Ascending aorta (tissue), 2 donors: ENCODE measurements around the gene RIMBP2. TPM values are rescaled to one million over a fixed set of nuclear protein-coding genes. Genes with fewer than 3 reads are reported as not detected.
"Not testable (repeated sequence)": the region's sequence is repeated elsewhere in the genome, so short reads cannot be mapped to it uniquely, and the experiment has no call there.

Experiments used
- DNase-seq, 2 donors: peaks; one replicate each; pipeline ENCODE4 v3.0.0-alpha.2; 2019; ENCODE audit warnings: low spot score in 2 of 2
- H3K27ac ChIP-seq, 2 donors: fragments of 200-600 bp; sonication (generic); one replicate each; pipeline ENCODE4 v1.5.1; 2016 to 2017; ENCODE audit warnings: mild to moderate bottlenecking in 1 of 2
- H3K27me3 ChIP-seq: fragments of 200-600 bp; sonication (generic); one replicate; pipeline ENCODE4 v1.5.1; 2017
- H3K36me3 ChIP-seq, 2 donors: fragments of 200-600 bp; sonication (generic); one replicate each; pipeline ENCODE4 v1.5.1; 2016
- H3K4me1 ChIP-seq, 2 donors: fragments of 200-600 bp; sonication (generic); one replicate each; pipeline ENCODE4 v1.5.1; 2016 to 2017; ENCODE audit warnings: mild to moderate bottlenecking in 1 of 2
- H3K4me3 ChIP-seq, 2 donors: fragments of 200-600 bp; sonication (generic); one replicate each; pipeline ENCODE4 v1.5.1; 2016 to 2017; ENCODE audit warnings: mild to moderate bottlenecking in 1 of 2
- H3K9me3 ChIP-seq, 2 donors: fragments of 200-600 bp; sonication (generic); one replicate each; pipeline ENCODE4 v1.5.1; 2016
- intact Hi-C: fragments of 100-400 bp; cut with DNase I; formaldehyde crosslinking; loops from one replicate; pipeline ENCODE4 v1.15.1; 2023
- total RNA-seq: library from RNA; depleted of rRNA; stranded (reverse); fragments of >200 nt; gene quantifications from one replicate; pipeline ENCODE4 v1.1.0, GENCODE V29; 2016
- TF ChIP-seq, protein P1 (sequence below), 3 experiments: fragments of 200-600 bp in 2 of 3; fragments of 450-650 bp in 1 of 3; sonication (generic) in 2 of 3; IDR thresholded peaks; one replicate each; pipeline ENCODE4 v1.5.1; 2016 to 2019; ENCODE audit warnings: antibody characterized with exemption in 3 of 3, mild to moderate bottlenecking in 1 of 3, moderate library complexity in 1 of 3

The RIMBP2 gene
- total RNA-seq, 1 donor from 2014 or later: not detected

DNA sequence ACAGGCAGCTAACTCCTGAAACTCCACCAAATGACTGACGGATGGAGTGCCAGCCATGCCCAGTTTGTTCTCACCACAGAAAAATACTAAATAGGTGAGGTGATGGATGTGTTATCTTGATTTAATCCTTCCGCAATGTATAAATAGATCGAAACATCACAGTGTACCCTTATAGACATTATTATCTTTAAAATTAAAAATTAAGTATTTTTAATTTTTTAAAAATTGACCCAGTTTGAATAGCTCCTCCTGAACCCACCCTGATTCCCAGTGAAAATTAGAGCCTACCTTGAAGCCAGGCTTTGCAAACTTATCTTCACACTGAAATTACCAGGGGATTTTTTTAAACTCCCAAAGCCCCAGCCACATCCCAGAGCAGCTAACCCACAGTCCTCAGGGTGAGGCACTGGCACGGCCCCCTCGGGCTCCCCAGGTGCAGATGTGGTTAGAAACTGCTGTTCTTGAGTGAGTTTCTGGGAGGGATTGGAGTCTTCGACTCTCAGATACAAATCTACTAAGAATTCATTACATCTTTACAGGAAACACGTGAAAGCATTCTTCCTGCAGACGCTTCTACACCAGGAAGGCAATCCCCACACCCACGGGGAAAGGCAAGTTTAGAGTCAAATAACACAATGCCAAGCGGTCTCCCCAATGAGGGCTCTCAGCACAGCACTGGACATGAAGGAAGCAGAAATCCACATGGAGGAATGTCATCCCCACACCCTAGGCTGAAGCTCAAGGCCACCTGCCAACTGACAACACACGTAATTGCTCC lies 126.4 kb downstream of the RIMBP2 start:
- no peak for DNase-seq
- H3K4me3 ChIP-seq: no peak overlapping the region
- H3K36me3 ChIP-seq: no peaks in the 10 kb centered on the region
- TF ChIP-seq, protein P1, sequence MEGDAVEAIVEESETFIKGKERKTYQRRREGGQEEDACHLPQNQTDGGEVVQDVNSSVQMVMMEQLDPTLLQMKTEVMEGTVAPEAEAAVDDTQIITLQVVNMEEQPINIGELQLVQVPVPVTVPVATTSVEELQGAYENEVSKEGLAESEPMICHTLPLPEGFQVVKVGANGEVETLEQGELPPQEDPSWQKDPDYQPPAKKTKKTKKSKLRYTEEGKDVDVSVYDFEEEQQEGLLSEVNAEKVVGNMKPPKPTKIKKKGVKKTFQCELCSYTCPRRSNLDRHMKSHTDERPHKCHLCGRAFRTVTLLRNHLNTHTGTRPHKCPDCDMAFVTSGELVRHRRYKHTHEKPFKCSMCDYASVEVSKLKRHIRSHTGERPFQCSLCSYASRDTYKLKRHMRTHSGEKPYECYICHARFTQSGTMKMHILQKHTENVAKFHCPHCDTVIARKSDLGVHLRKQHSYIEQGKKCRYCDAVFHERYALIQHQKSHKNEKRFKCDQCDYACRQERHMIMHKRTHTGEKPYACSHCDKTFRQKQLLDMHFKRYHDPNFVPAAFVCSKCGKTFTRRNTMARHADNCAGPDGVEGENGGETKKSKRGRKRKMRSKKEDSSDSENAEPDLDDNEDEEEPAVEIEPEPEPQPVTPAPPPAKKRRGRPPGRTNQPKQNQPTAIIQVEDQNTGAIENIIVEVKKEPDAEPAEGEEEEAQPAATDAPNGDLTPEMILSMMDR (IDR thresholded peaks at IDR 0.05): no peak
- intact Hi-C loops: no loop called here
- no peaks in the 10 kb centered on the region for H3K9me3 ChIP-seq
- no peaks in the 10 kb centered on the region for H3K27me3 ChIP-seq
- H3K27ac ChIP-seq: no peak overlapping the region
- H3K4me1 ChIP-seq: no peaks in the 10 kb centered on the region

DNA sequence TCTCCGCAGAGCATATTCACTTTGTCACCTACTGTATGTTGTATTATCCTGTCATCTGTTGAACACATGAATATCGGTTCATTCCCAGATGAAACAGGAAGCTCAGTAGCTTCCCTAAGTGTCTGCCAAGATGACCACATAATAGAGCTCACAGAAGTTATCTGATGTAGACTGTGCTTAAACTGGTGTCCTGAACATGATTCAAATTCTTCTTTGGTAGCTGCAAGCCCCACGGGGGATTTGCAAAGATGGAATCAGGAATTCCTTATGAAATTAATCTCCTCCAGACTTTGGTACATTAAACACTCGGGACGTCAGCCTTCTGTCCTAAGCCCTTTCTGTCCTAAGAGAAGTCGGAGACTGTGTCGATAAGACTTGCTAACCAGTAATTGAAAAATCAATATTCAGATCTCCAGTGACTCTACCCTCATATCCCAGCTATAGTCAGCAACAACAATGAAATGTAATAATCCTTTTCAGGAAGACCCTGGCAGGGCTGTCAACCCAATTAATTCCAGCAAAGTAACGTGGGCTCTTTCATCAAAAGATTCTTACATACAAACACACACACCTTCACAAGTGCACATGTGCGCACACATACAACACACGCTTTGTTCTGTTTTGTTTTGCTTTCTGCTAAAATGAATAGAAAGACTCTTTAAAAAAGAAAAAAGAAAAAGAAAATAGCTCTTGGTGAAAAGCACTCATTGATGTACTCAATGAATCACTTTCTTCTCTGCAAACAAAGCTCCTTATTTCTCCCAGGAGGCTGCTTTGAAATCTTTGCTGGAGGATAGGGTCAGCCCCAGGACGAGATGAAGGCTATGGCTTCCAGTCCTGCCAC lies 127.2 kb downstream of the RIMBP2 start:
- TF ChIP-seq, protein P1 (IDR thresholded peaks at IDR 0.05): no peak
- H3K4me3 ChIP-seq: no peak overlapping the region
- H3K4me1 ChIP-seq: no peaks in the 10 kb centered on the region
- intact Hi-C loops: no loop called here
- DNase-seq: no peak
- no peaks in the 10 kb centered on the region for H3K27me3 ChIP-seq
- H3K9me3 ChIP-seq: no peaks in the 10 kb centered on the region
- H3K27ac ChIP-seq: no peak overlapping the region
- H3K36me3 ChIP-seq: no peaks in the 10 kb centered on the region

DNA sequence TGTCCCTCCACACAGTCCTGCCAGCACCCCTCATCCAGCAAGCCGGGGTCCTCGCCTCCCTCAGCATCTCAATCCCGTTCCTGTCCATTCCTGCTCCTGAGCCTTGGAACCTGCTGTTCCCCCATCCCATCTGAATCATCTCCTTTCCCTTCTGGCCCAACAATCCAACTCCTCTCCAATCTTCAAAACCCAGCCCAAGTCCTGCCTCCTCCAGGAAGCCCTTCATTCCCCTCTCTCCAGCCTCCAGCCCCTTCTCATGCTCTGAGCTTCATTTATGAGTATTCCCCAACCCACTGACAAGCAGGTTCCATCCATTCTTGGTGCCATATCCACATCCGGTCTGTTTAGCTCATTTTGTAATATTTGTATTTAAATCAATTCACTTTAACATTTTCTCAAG lies 128.1 kb downstream of the RIMBP2 start:
- H3K36me3 ChIP-seq: no peaks in the 10 kb centered on the region
- H3K9me3 ChIP-seq: no peaks in the 10 kb centered on the region
- H3K4me3 ChIP-seq: no peak overlapping the region
- H3K27me3 ChIP-seq: no peaks in the 10 kb centered on the region
- no peaks in the 10 kb centered on the region for H3K4me1 ChIP-seq
- DNase-seq: no peak
- intact Hi-C loops: no loop called here
- H3K27ac ChIP-seq: no peak overlapping the region
- TF ChIP-seq, protein P1 (IDR thresholded peaks at IDR 0.05): no peak

DNA sequence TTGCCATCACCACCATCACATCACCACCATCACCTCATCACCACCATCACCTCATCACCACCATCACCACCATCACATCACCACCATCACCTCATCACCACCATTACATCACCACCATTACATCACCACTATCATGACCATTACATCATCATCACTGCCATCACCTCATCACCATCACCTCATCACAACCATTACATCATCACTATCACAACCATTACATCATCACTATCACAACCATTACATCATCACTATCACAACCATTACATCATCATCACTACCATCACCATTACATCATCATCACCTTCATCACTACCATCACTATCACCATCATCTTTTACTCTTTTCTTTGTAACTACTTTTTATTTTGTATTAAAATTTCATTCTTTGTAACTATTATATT lies 131.6 kb downstream of the RIMBP2 start:
- H3K27ac ChIP-seq, H3K4me3 ChIP-seq, intact Hi-C loops, H3K36me3 ChIP-seq, H3K4me1 ChIP-seq, DNase-seq, H3K9me3 ChIP-seq, H3K27me3 ChIP-seq: not testable (repeated sequence)

DNA sequence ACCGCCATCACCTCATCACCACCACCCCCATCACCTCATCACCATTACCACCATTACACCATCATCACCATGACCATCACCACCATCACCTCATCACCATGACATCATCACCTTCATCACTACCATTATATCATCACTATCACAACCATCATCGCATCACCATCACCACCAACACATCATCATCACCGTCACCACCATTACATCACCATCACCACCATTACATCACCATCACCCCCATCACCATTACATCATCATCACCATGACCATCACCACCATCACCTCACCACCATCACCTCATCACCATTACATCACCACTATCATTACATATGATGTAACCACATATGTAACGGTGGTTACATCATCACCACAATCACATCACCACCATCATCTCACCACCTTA lies 132.3 kb downstream of the RIMBP2 start:
- H3K4me1 ChIP-seq: no peaks in the 10 kb centered on the region
- DNase-seq: no peak
- H3K9me3 ChIP-seq: no peaks in the 10 kb centered on the region
- H3K4me3 ChIP-seq: no peak overlapping the region
- no peak overlapping the region for H3K27ac ChIP-seq
- intact Hi-C loops: no loop called here
- no peaks in the 10 kb centered on the region for H3K27me3 ChIP-seq
- H3K36me3 ChIP-seq: no peaks in the 10 kb centered on the region
- TF ChIP-seq, protein P1 (IDR thresholded peaks at IDR 0.05): no peak

DNA sequence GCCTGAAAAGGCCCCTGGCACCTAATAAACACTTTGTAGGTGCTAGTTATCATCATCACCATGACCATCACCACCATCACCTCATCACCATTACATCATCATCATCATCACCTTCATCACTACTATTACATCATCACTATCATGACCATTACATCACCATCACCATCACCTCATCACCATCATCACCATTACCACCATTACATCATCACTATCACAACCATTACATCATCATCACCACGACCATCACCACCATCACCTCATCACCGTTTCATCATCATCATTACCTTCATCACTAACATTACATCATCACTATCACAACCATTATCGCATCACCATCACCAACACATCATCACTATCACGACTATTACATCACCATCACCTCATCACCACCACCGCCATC lies 132.8 kb downstream of the RIMBP2 start:
- Histone ChIP-seq H3K36me3 (no peaks in the 10 kb centered on the region), H3K9me3 (no peaks in the 10 kb centered on the region), H3K27me3 (no peaks in the 10 kb centered on the region), H3K4me1 (no peaks in the 10 kb centered on the region), H3K4me3 (no peak overlapping the region), H3K27ac (no peak overlapping the region)
- no peak for DNase-seq
- intact Hi-C loops: no loop called here
- TF ChIP-seq, protein P1 (IDR thresholded peaks at IDR 0.05): no peak
